PFSK-1 (cell line): ENCODE measurements around the gene LRMDA.

Experiments used
- POLR2AphosphoS5 ChIP-seq: IDR thresholded peaks from 2 replicates; pipeline ENCODE4 v1.6.1; 2012; ENCODE audit warnings: low read depth, mild to moderate bottlenecking, control low read depth, low read length, moderate library complexity
- TAF1 ChIP-seq: IDR thresholded peaks from 2 replicates; pipeline ENCODE4 v1.6.1; 2012; ENCODE audit warnings: low read length, control low read depth, borderline replicate concordance; ENCODE audit not compliant: insufficient read depth

DNA sequence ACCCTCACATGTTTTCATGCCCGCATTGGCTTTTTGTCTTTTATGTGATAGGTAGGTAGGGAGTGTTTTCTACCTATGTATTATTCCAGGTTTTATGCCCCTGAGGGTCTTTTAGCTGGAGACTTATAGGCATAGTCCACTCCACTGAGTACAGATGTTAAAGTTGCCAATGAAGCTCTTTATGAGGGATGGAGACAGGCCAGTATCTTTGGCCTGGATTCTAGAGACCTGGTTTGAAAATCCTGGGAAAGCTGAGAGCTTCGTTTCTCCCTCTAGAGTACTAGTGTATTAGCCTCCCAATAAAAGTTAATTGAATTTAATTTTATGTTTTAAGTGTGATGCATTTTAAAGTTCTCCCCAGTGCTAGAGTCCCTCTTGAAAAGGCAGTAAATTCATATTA lies 854.1 kb downstream of the LRMDA start:
- TF ChIP-seq POLR2AphosphoS5, result no peak
- no peak for TF ChIP-seq TAF1
